Measurements from ENCODE around the gene MAD1L1.

MAD1L1 gene

GRCh38 chr7:1952169-1952760, 280.5 kb downstream of the MAD1L1 start:
- Histone ChIP-seq H3K36me3 (ENCODE audit: insufficient read depth, low read length) (no peaks in the 10 kb centered on the region), H3K9ac (ENCODE audit: insufficient read length) (no peak overlapping the region), H3K9me3 (ENCODE audit: low read depth, low read length) (no peaks in the 10 kb centered on the region), H3K4me3 (no peak overlapping the region), H3K27ac (no peak overlapping the region)
- no peak for DNase-seq (ENCODE audit: low read depth, low spot score)
- no peak for TF ChIP-seq POLR2AphosphoS5 (IDR thresholded peaks at IDR 0.05; ENCODE audit: borderline replicate concordance, low read depth, low read length)
- no peak for TF ChIP-seq FOXP2 (optimal IDR thresholded peaks at IDR 0.05; ENCODE audit: control extremely low read depth, extremely low read length, insufficient read depth)
- TF ChIP-seq EZH2 (IDR thresholded peaks at IDR 0.05), result no peak

- H3K4me3 ChIP-seq, result no peak overlapping the region
- H3K36me3 ChIP-seq (ENCODE audit: insufficient read depth, low read length), result no peaks in the 10 kb centered on the region
- H3K27ac ChIP-seq, result no peak overlapping the region
- H3K9me3 ChIP-seq (ENCODE audit: low read depth, low read length), result no peaks in the 10 kb centered on the region
- DNase-seq (ENCODE audit: low read depth, low spot score), result no peak
- no peak overlapping the region for H3K9ac ChIP-seq (ENCODE audit: insufficient read length)
- TF ChIP-seq POLR2AphosphoS5 (IDR thresholded peaks at IDR 0.05; ENCODE audit: borderline replicate concordance, low read depth, low read length) (no peak), EZH2 (IDR thresholded peaks at IDR 0.05) (no peak), FOXP2 (optimal IDR thresholded peaks at IDR 0.05; ENCODE audit: control extremely low read depth, extremely low read length, insufficient read depth) (no peak)
Measured at GRCh38 chr7:1951600-1951999, 281.1 kb downstream of the MAD1L1 start.

GRCh38 chr7:1951159-1951536, 281.6 kb downstream of the MAD1L1 start:
- no peaks in the 10 kb centered on the region for H3K9me3 ChIP-seq (ENCODE audit: low read depth, low read length)
- H3K27ac ChIP-seq, result no peak overlapping the region
- no peak for DNase-seq (ENCODE audit: low read depth, low spot score)
- no peaks in the 10 kb centered on the region for H3K36me3 ChIP-seq (ENCODE audit: insufficient read depth, low read length)
- H3K9ac ChIP-seq (ENCODE audit: insufficient read length), result no peak overlapping the region
- no peak overlapping the region for H3K4me3 ChIP-seq
- TF ChIP-seq FOXP2 (optimal IDR thresholded peaks at IDR 0.05; ENCODE audit: control extremely low read depth, extremely low read length, insufficient read depth), result no peak
- TF ChIP-seq EZH2 (IDR thresholded peaks at IDR 0.05), result no peak
- TF ChIP-seq POLR2AphosphoS5 (IDR thresholded peaks at IDR 0.05; ENCODE audit: borderline replicate concordance, low read depth, low read length), result no peak

GRCh38 chr7:1950452-1951158, 282.1 kb downstream of the MAD1L1 start:
- H3K4me3 ChIP-seq, result no peak overlapping the region
- H3K36me3 ChIP-seq (ENCODE audit: insufficient read depth, low read length), result no peaks in the 10 kb centered on the region
- TF ChIP-seq FOXP2 (optimal IDR thresholded peaks at IDR 0.05; ENCODE audit: control extremely low read depth, extremely low read length, insufficient read depth) (no peak), POLR2AphosphoS5 (IDR thresholded peaks at IDR 0.05; ENCODE audit: borderline replicate concordance, low read depth, low read length) (no peak), EZH2 (IDR thresholded peaks at IDR 0.05) (no peak)
- H3K9ac ChIP-seq (ENCODE audit: insufficient read length), result no peak overlapping the region
- no peak for DNase-seq (ENCODE audit: low read depth, low spot score)
- H3K27ac ChIP-seq, result no peak overlapping the region
- H3K9me3 ChIP-seq (ENCODE audit: low read depth, low read length), result no peaks in the 10 kb centered on the region

- TF ChIP-seq FOXP2 (optimal IDR thresholded peaks at IDR 0.05; ENCODE audit: control extremely low read depth, extremely low read length, insufficient read depth) (no peak), POLR2AphosphoS5 (IDR thresholded peaks at IDR 0.05; ENCODE audit: borderline replicate concordance, low read depth, low read length) (no peak), EZH2 (IDR thresholded peaks at IDR 0.05) (no peak)
- H3K27ac ChIP-seq, result no peak overlapping the region
- no peaks in the 10 kb centered on the region for H3K36me3 ChIP-seq (ENCODE audit: insufficient read depth, low read length)
- no peak overlapping the region for H3K4me3 ChIP-seq
- H3K9ac ChIP-seq (ENCODE audit: insufficient read length), result no peak overlapping the region
- DNase-seq (ENCODE audit: low read depth, low spot score), result no peak
- no peaks in the 10 kb centered on the region for H3K9me3 ChIP-seq (ENCODE audit: low read depth, low read length)
Measured at GRCh38 chr7:1950066-1950451, 282.7 kb downstream of the MAD1L1 start.

- no peaks in the 10 kb centered on the region for H3K36me3 ChIP-seq (ENCODE audit: insufficient read depth, low read length)
- H3K4me3 ChIP-seq, result no peak overlapping the region
- no peaks in the 10 kb centered on the region for H3K9me3 ChIP-seq (ENCODE audit: low read depth, low read length)
- H3K27ac ChIP-seq, result no peak overlapping the region
- no peak for DNase-seq (ENCODE audit: low read depth, low spot score)
- no peak overlapping the region for H3K9ac ChIP-seq (ENCODE audit: insufficient read length)
- no peak for TF ChIP-seq POLR2AphosphoS5 (IDR thresholded peaks at IDR 0.05; ENCODE audit: borderline replicate concordance, low read depth, low read length)
- TF ChIP-seq EZH2 (IDR thresholded peaks at IDR 0.05), result no peak
- no peak for TF ChIP-seq FOXP2 (optimal IDR thresholded peaks at IDR 0.05; ENCODE audit: control extremely low read depth, extremely low read length, insufficient read depth)
Measured at GRCh38 chr7:1949681-1950055, 283.1 kb downstream of the MAD1L1 start.

- H3K27ac ChIP-seq, result no peak overlapping the region
- no peaks in the 10 kb centered on the region for H3K9me3 ChIP-seq (ENCODE audit: low read depth, low read length)
- DNase-seq (ENCODE audit: low read depth, low spot score), result no peak
- H3K36me3 ChIP-seq (ENCODE audit: insufficient read depth, low read length), result no peaks in the 10 kb centered on the region
- no peak overlapping the region for H3K9ac ChIP-seq (ENCODE audit: insufficient read length)
- no peak for TF ChIP-seq POLR2AphosphoS5 (IDR thresholded peaks at IDR 0.05; ENCODE audit: borderline replicate concordance, low read depth, low read length)
- TF ChIP-seq FOXP2 (optimal IDR thresholded peaks at IDR 0.05; ENCODE audit: control extremely low read depth, extremely low read length, insufficient read depth), result no peak
- no peak for TF ChIP-seq EZH2 (IDR thresholded peaks at IDR 0.05)
- no peak overlapping the region for H3K4me3 ChIP-seq
Measured at GRCh38 chr7:1948887-1949680, 283.7 kb downstream of the MAD1L1 start.

GRCh38 chr7:1948301-1948796, 284.4 kb downstream of the MAD1L1 start:
- Histone ChIP-seq H3K9me3 (ENCODE audit: low read depth, low read length) (no peaks in the 10 kb centered on the region), H3K36me3 (ENCODE audit: insufficient read depth, low read length) (no peaks in the 10 kb centered on the region), H3K9ac (ENCODE audit: insufficient read length) (no peak overlapping the region), H3K4me3 (no peak overlapping the region), H3K27ac (no peak overlapping the region)
- no peak for DNase-seq (ENCODE audit: low read depth, low spot score)
- TF ChIP-seq FOXP2 (optimal IDR thresholded peaks at IDR 0.05; ENCODE audit: control extremely low read depth, extremely low read length, insufficient read depth), result no peak
- TF ChIP-seq POLR2AphosphoS5 (IDR thresholded peaks at IDR 0.05; ENCODE audit: borderline replicate concordance, low read depth, low read length), result no peak
- no peak for TF ChIP-seq EZH2 (IDR thresholded peaks at IDR 0.05)
